SK-N-MC (cell line): Measurements from ENCODE around the gene ABLIM1.

Experiments
- DNase-seq: peaks from one replicate; pipeline ENCODE4 v3.0.0-alpha.2; 2011; ENCODE audit warnings: low read depth, low spot score
- H3K27ac ChIP-seq: fragments of 200-600 bp; sonication (generic); 2 replicates; pipeline ENCODE4 v1.5.1; 2016; ENCODE audit warnings: mixed run types
- H3K36me3 ChIP-seq: fragments of 200-600 bp; sonication (generic); 2 replicates; pipeline ENCODE4 v1.6.1; 2017; ENCODE audit warnings: antibody characterized with exemption, low read length, mixed read lengths; ENCODE audit not compliant: insufficient read depth
- H3K4me3 ChIP-seq: fragments of 200-600 bp; sonication (generic); 2 replicates; pipeline ENCODE4 v1.5.1; 2016
- H3K9ac ChIP-seq: fragments of 200-600 bp; sonication (generic); 2 replicates; pipeline ENCODE4 v1.8.0; 2017; ENCODE audit warnings: mixed run types, mixed read lengths; ENCODE audit not compliant: insufficient read length
- H3K9me3 ChIP-seq: fragments of 200-600 bp; sonication (generic); 2 replicates; pipeline ENCODE4 v1.6.1; 2017; ENCODE audit warnings: low read depth, mild to moderate bottlenecking, antibody characterized with exemption, low read length, moderate library complexity, mixed read lengths
- EZH2 ChIP-seq: fragments of 200-600 bp; sonication (generic); IDR thresholded peaks from one replicate; pipeline ENCODE4 v1.6.1; 2017; ENCODE audit warnings: antibody characterized with exemption
- FOXP2 ChIP-seq: optimal IDR thresholded peaks from 2 replicates; pipeline ENCODE3; 2011; ENCODE audit warnings: mild to moderate bottlenecking, moderate library complexity; ENCODE audit not compliant: insufficient read depth; ENCODE audit errors: extremely low read length, control extremely low read depth
- POLR2AphosphoS5 ChIP-seq: IDR thresholded peaks from 2 replicates; pipeline ENCODE4 v1.6.1; 2012; ENCODE audit warnings: mild to moderate bottlenecking, low read depth, low read length, borderline replicate concordance

The ABLIM1 gene

GRCh38 chr10:114403541-114404161 lies 254.4 kb downstream of the ABLIM1 start:
- no peak for DNase-seq
- H3K4me3 ChIP-seq, result no peak overlapping the region
- no peak overlapping the region for H3K9ac ChIP-seq
- TF ChIP-seq FOXP2 (no peak), EZH2 (no peak), POLR2AphosphoS5 (no peak)
- no peaks in the 10 kb centered on the region for H3K36me3 ChIP-seq
- no peaks in the 10 kb centered on the region for H3K9me3 ChIP-seq
- no peak overlapping the region for H3K27ac ChIP-seq

- DNase-seq, result no peak
- Histone ChIP-seq H3K27ac (no peak overlapping the region), H3K36me3 (no peaks in the 10 kb centered on the region), H3K9me3 (no peaks in the 10 kb centered on the region), H3K4me3 (no peak overlapping the region), H3K9ac (no peak overlapping the region)
- TF ChIP-seq FOXP2 (no peak), EZH2 (no peak), POLR2AphosphoS5 (no peak)
Measured at GRCh38 chr10:114402871-114403540, 255.1 kb downstream of the ABLIM1 start.

DNA sequence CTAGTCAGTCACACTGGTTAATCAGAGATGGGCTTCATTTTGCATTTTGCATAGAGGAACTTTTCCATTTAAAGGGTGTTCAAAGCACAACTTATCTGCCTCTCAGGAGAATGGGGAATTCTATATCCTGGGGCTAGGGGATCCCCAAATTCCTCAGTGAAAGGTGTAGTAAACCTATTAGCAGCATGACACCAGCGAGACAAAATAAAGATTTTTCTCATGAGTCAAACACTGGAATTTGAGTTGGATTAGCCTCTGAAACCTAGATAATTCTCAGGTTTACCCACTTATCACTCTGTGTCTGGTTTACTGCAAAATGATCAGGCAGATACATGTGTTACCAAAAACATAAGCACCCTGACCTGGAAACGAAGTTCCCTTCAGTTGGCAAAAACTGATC lies 255.8 kb downstream of the ABLIM1 start:
- Histone ChIP-seq H3K36me3 (no peaks in the 10 kb centered on the region), H3K27ac (no peak overlapping the region), H3K9ac (no peak overlapping the region), H3K9me3 (no peaks in the 10 kb centered on the region), H3K4me3 (no peak overlapping the region)
- no peak for TF ChIP-seq FOXP2
- no peak for TF ChIP-seq POLR2AphosphoS5
- TF ChIP-seq EZH2, result no peak
- DNase-seq, result no peak

GRCh38 chr10:114401195-114401791 lies 256.8 kb downstream of the ABLIM1 start:
- Histone ChIP-seq H3K9me3 (no peaks in the 10 kb centered on the region), H3K4me3 (no peak overlapping the region), H3K27ac (no peak overlapping the region), H3K9ac (no peak overlapping the region), H3K36me3 (no peaks in the 10 kb centered on the region)
- TF ChIP-seq EZH2, result no peak
- TF ChIP-seq POLR2AphosphoS5, result no peak
- no peak for TF ChIP-seq FOXP2
- DNase-seq, result no peak

DNA sequence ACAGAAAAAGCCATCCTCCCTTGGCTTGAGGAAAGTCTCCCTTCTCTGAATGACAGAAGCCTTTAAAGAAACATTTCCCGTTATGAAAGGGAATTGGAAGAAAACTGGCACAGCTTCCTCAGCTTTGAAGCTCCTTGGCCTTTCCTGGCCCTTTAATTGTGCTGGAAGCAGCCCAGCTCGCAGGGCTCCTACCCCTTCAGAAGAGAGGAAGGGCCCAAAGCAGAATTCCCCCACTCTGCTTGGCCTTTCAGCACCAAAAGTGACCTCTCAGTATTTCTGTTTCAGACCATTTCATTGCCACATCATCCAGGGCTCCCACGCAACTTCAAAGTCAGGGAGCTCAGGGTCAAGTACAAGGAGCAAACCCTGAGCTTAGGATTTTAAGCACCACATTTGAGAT lies 258.0 kb downstream of the ABLIM1 start:
- H3K36me3 ChIP-seq, result no peaks in the 10 kb centered on the region
- H3K27ac ChIP-seq, result no peak overlapping the region
- no peak for DNase-seq
- no peak overlapping the region for H3K4me3 ChIP-seq
- no peak overlapping the region for H3K9ac ChIP-seq
- no peaks in the 10 kb centered on the region for H3K9me3 ChIP-seq
- TF ChIP-seq POLR2AphosphoS5, result no peak
- TF ChIP-seq EZH2, result no peak
- no peak for TF ChIP-seq FOXP2

GRCh38 chr10:114399576-114399975 lies 258.5 kb downstream of the ABLIM1 start:
- TF ChIP-seq FOXP2 (no peak), EZH2 (no peak), POLR2AphosphoS5 (no peak)

GRCh38 chr10:114398587-114399331 lies 259.3 kb downstream of the ABLIM1 start:
- no peak overlapping the region for H3K27ac ChIP-seq
- DNase-seq, result no peak
- no peak overlapping the region for H3K4me3 ChIP-seq
- H3K36me3 ChIP-seq, result no peaks in the 10 kb centered on the region
- TF ChIP-seq FOXP2, result no peak
- no peaks in the 10 kb centered on the region for H3K9me3 ChIP-seq
- H3K9ac ChIP-seq, result no peak overlapping the region

More at GRCh38 chr10:114399576-114399975, 258.5 kb downstream of the ABLIM1 start:
- no peak overlapping the region for H3K9ac ChIP-seq
- H3K36me3 ChIP-seq, result no peaks in the 10 kb centered on the region
- no peaks in the 10 kb centered on the region for H3K9me3 ChIP-seq
- H3K27ac ChIP-seq, result no peak overlapping the region
- H3K4me3 ChIP-seq, result no peak overlapping the region
- no peak for DNase-seq

DNA sequence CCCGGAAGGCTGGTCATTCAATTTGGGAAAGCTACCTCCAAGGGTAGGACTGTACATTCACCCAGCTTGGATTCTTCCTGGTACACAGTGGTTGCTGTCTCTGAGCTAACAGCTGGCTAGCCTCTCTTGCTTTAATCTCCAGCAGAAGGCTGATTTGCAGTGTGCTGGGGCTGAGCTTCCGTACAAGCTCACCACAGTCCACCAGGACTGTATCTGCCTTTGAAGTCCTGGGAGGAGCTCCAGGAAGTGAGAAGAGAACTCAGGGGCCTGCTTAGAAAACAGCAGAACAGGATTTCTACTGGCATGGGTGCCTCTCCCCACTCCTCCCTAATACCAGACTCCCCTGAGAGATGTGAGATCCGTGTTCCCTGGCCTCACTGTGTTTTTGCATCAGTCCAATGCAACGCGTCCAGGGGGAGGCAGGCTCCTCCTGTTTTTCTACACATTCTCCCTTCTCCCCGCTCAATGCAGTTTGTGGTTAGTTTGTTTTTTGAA lies 260.4 kb downstream of the ABLIM1 start:
- TF ChIP-seq FOXP2, result no peak
- no peak for TF ChIP-seq EZH2
- Histone ChIP-seq H3K9ac (no peak overlapping the region), H3K4me3 (no peak overlapping the region), H3K27ac (no peak overlapping the region), H3K36me3 (no peaks in the 10 kb centered on the region), H3K9me3 (no peaks in the 10 kb centered on the region)
- no peak for DNase-seq
